Measurements from ENCODE around the gene TEAD1.

GRCh38 chr11:12915093-12915492, 240.9 kb downstream of the TEAD1 start:
- no peak for TF ChIP-seq MTA2 (IDR thresholded peaks at IDR 0.05; ENCODE audit: low read depth)
- TF ChIP-seq HDAC3 (IDR thresholded peaks at IDR 0.05; ENCODE audit: borderline replicate concordance, partially characterized antibody): no peak
- no peak for TF ChIP-seq RBM34 (IDR thresholded peaks at IDR 0.05; ENCODE audit: borderline replicate concordance, insufficient read depth, low read length)
- TF ChIP-seq CTCF (IDR thresholded peaks at IDR 0.05 in 2 of 3, conservative IDR thresholded peaks at IDR 0.05 in 1 of 3; ENCODE audit: insufficient read depth in 2 of 3, low read depth in 1 of 3, low read length in 3 of 3): no peak
- TF ChIP-seq RBM22 (IDR thresholded peaks at IDR 0.05; ENCODE audit: low read depth, low read length, poor library complexity, severe bottlenecking): no peak
- no peak for TF ChIP-seq MAX (CRISPR knock-in tag; IDR thresholded peaks at IDR 0.05)
- TF ChIP-seq CREB1 (IDR thresholded peaks at IDR 0.05): no peak
- TF ChIP-seq CREB1 (CRISPR knock-in tag; IDR thresholded peaks at IDR 0.05): no peak
- TF ChIP-seq REST (IDR thresholded peaks at IDR 0.05; ENCODE audit: borderline replicate concordance): no peak
- no peak for TF ChIP-seq REST (CRISPR knock-in tag; IDR thresholded peaks at IDR 0.05; ENCODE audit: low read depth)
- no peak for TF ChIP-seq NR1H2 (CRISPR knock-in tag; IDR thresholded peaks at IDR 0.05)
- no peak for TF ChIP-seq KLF13 (tag; IDR thresholded peaks at IDR 0.05; ENCODE audit: borderline replicate concordance, low read depth)
- no peak for TF ChIP-seq ZNF311 (CRISPR knock-in tag; IDR thresholded peaks at IDR 0.05)
- no peak for TF ChIP-seq POLR2A (conservative IDR thresholded peaks at IDR 0.05)
- no peak for TF ChIP-seq CREB5 (CRISPR knock-in tag; IDR thresholded peaks at IDR 0.05)
